Keratinocyte (primary cell): Measurements from ENCODE around the gene RPEL1. TPM values are rescaled to one million over a fixed set of nuclear protein-coding genes. Genes with fewer than 3 reads are reported as not detected.

ENCODE experiments used
- DNase-seq: peaks from one replicate; pipeline ENCODE4 v3.0.0-alpha.2; 2011; ENCODE audit warnings: low read depth, missing footprints, low spot score
- FAIRE-seq: peaks from 2 replicates; lab custom pipeline; 2011; peaks lifted over from hg19 to GRCh38; lab: Jason Lieb, UNC
- H2AFZ ChIP-seq: 2 replicates; pipeline ENCODE4 v1.6.0; 2012; ENCODE audit warnings: low read length, control low read depth, inconsistent platforms; ENCODE audit not compliant: control insufficient read depth
- H3K27ac ChIP-seq: 2 replicates; pipeline ENCODE4 v1.5.1; 2011; ENCODE audit warnings: low read length; ENCODE audit not compliant: control insufficient read depth, insufficient read depth
- H3K27me3 ChIP-seq: 3 replicates; pipeline ENCODE4 v1.6.0; 2011; ENCODE audit warnings: low read length; ENCODE audit not compliant: control insufficient read depth, insufficient read depth; ENCODE audit errors: extremely low read depth
- H3K36me3 ChIP-seq, 2 experiments: 2 replicates in 1 of 2; 3 replicates in 1 of 2; pipeline ENCODE4 v1.5.1; 2011; ENCODE audit warnings: low read length in 2 of 2, mild to moderate bottlenecking in 1 of 2; ENCODE audit not compliant: control insufficient read depth in 2 of 2, insufficient read depth in 2 of 2; ENCODE audit errors: extremely low read depth in 1 of 2
- H3K4me1 ChIP-seq: 3 replicates; pipeline ENCODE4 v1.5.1; 2011; ENCODE audit warnings: low read length; ENCODE audit not compliant: control insufficient read depth, insufficient read depth; ENCODE audit errors: extremely low read depth
- H3K4me2 ChIP-seq: 3 replicates; pipeline ENCODE4 v1.6.0; 2011; ENCODE audit warnings: low read depth, low read length; ENCODE audit not compliant: control insufficient read depth, insufficient read depth; ENCODE audit errors: extremely low read depth
- H3K4me3 ChIP-seq, 3 experiments: fragments of 200-600 bp in 1 of 3; sonication (generic) in 1 of 3; 2 replicates in 2 of 3; 3 replicates in 1 of 3; pipeline ENCODE4 v1.5.1; 2011 to 2016; ENCODE audit warnings: low read length in 3 of 3, mild to moderate bottlenecking in 3 of 3, control low read depth in 2 of 3, inconsistent platforms in 1 of 3, low read depth in 1 of 3, mixed read lengths in 1 of 3, mixed run types in 1 of 3, moderate library complexity in 1 of 3; ENCODE audit not compliant: control insufficient read depth in 2 of 3, insufficient read depth in 2 of 3; ENCODE audit errors: extremely low read depth in 1 of 3
- H3K79me2 ChIP-seq: 2 replicates; pipeline ENCODE4 v1.6.0; 2012; ENCODE audit warnings: low read length; ENCODE audit not compliant: control insufficient read depth, insufficient read depth
- H3K9ac ChIP-seq: 3 replicates; pipeline ENCODE4 v1.6.0; 2011; ENCODE audit warnings: low read length; ENCODE audit not compliant: control insufficient read depth, insufficient read depth; ENCODE audit errors: extremely low read depth
- H3K9me1 ChIP-seq: 3 replicates; pipeline ENCODE4 v1.6.0; 2011; ENCODE audit warnings: low read length; ENCODE audit not compliant: control insufficient read depth, insufficient read depth; ENCODE audit errors: extremely low read depth
- H3K9me3 ChIP-seq: 2 replicates; pipeline ENCODE4 v1.5.1; 2012; ENCODE audit warnings: low read depth, low read length; ENCODE audit not compliant: control insufficient read depth
- H4K20me1 ChIP-seq: 3 replicates; pipeline ENCODE4 v1.6.0; 2011; ENCODE audit warnings: low read length; ENCODE audit not compliant: control insufficient read depth, insufficient read depth; ENCODE audit errors: extremely low read depth
- CTCF ChIP-seq, 3 experiments: IDR thresholded peaks in 1 of 3; conservative IDR thresholded peaks in 1 of 3; optimal IDR thresholded peaks in 1 of 3; 2 replicates in 2 of 3; 3 replicates in 1 of 3; pipeline versions ENCODE3 to v1.5.1; 2011; ENCODE audit warnings: low read length in 3 of 3, mild to moderate bottlenecking in 3 of 3, moderate library complexity in 2 of 3, control low read depth in 1 of 3, inconsistent platforms in 1 of 3; ENCODE audit not compliant: insufficient read depth in 2 of 3; ENCODE audit errors: extremely low read depth in 1 of 3
- EZH2 ChIP-seq: IDR thresholded peaks from one replicate; pipeline ENCODE4 v1.6.1; 2012; ENCODE audit warnings: inconsistent platforms, mild to moderate bottlenecking, low read length, moderate library complexity
- dilution Hi-C: fragments of 300-500 bp; cut with MboI; formaldehyde crosslinking; loops from one replicate; pipeline ENCODE4 v1.7.0; 2020; ENCODE audit warnings: low sequenced_read_pairs; ENCODE audit not compliant: extremely low pct_ligation_motif_present
- polyA plus RNA-seq, 5 experiments: library from polyadenylated mRNA; depleted of rRNA in 3 of 5; stranded (reverse) in 3 of 5; stranded (forward) in 1 of 5; unstranded in 1 of 5; fragments of >200 nt; gene quantifications; 1 replicate in 1 of 5; 2 replicates in 3 of 5; 3 replicates in 1 of 5; pipeline versions ENCODE4 v1.2.1 to v1.2.3, GENCODE V29; 2011 to 2012; ENCODE audit warnings: missing spikeins in 2 of 5, low read depth in 1 of 5, low replicate concordance in 1 of 5

RPEL1 gene
- polyA plus RNA-seq, 1 donor (not counting 4 experiments of a cell fraction or from before 2014, with no cell fraction given): 0.04 TPM

DNA sequence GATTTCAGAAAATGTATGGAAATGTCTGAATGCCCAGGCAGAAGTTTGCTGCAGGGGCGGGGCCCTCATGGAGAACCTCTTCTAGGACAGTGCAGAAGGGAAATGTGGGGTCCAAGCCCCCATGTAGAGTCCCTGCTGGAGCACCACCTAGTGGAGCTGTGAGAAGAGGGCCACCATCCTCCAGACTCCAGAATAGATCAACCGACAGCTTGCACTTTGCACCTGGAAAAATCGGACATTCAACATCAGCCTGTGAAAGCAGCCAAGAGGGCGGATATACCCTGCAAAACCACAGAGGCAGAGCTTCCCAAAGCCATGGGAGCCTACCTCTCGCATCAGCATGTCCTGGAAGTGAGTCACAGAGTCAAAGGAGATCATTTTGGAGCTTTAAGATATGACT is 14.3 kb downstream of the RPEL1 start:
- TF ChIP-seq CTCF (optimal IDR thresholded peaks at IDR 0.05 in 1 of 3, IDR thresholded peaks at IDR 0.05 in 1 of 3, conservative IDR thresholded peaks at IDR 0.05 in 1 of 3; ENCODE audit: extremely low read depth in 1 of 3, insufficient read depth in 2 of 3, low read length in 3 of 3): no peak
- TF ChIP-seq EZH2: no peak
- Histone ChIP-seq H3K4me3 (no peak overlapping the region), H3K36me3 (no peaks in the 10 kb centered on the region), H4K20me1 (no peaks in the 10 kb centered on the region), H3K9ac (no peak overlapping the region), H3K27ac (no peak overlapping the region), H3K4me1 (peaks cover 6% of the 10 kb centered on the region), H3K79me2 (no peaks in the 10 kb centered on the region), H3K9me1 (no peaks in the 10 kb centered on the region), H2AFZ (no peak overlapping the region), H3K9me3 (no peaks in the 10 kb centered on the region), H3K4me2 (no peak overlapping the region), H3K27me3 (no peaks in the 10 kb centered on the region)
- no peak for FAIRE-seq
- DNase-seq: no peak
- dilution Hi-C loops: no loop called here

- no peak overlapping the region for H3K9ac ChIP-seq
- H3K4me1 ChIP-seq: no peaks in the 10 kb centered on the region
- peaks cover 4% of the 10 kb centered on the region for H4K20me1 ChIP-seq
- TF ChIP-seq EZH2 (no peak), CTCF (optimal IDR thresholded peaks at IDR 0.05 in 1 of 3, IDR thresholded peaks at IDR 0.05 in 1 of 3, conservative IDR thresholded peaks at IDR 0.05 in 1 of 3; ENCODE audit: extremely low read depth in 1 of 3, insufficient read depth in 2 of 3, low read length in 3 of 3) (no peak)
- peaks cover 7% of the 10 kb centered on the region for H3K27me3 ChIP-seq
- FAIRE-seq: no peak
- dilution Hi-C loops: no loop called here
- no peaks in the 10 kb centered on the region for H3K36me3 ChIP-seq
- no peaks in the 10 kb centered on the region for H3K9me1 ChIP-seq
- no peak overlapping the region for H2AFZ ChIP-seq
- no peaks in the 10 kb centered on the region for H3K9me3 ChIP-seq
- DNase-seq: no peak
- H3K4me3 ChIP-seq: no peak overlapping the region
- no peak overlapping the region for H3K27ac ChIP-seq
- H3K79me2 ChIP-seq: no peaks in the 10 kb centered on the region
- no peak overlapping the region for H3K4me2 ChIP-seq
Observed at GRCh38 chr10:103262229-103262628, 16.5 kb downstream of the RPEL1 start.
